B cell (primary cell): ENCODE measurements around the gene RARRES2. TPM values are rescaled to one million over a fixed set of nuclear protein-coding genes. Genes with fewer than 3 reads are reported as not detected.
"Not testable (repeated sequence)": the region's sequence is repeated elsewhere in the genome, so short reads cannot be mapped to it uniquely, and the experiment has no call there.

ENCODE experiments used
- ATAC-seq: fragments of 200-7000 bp; cut with Tn5 transposase; one replicate; pipeline ENCODE4 v1.10.0; 2021; ENCODE audit warnings: low read depth, mild to moderate bottlenecking, moderate number of reproducible peaks, moderate library complexity
- CTCF ChIA-PET: fragments of 350-600 bp; sonication (Branson Sonifier 250); formaldehyde crosslinking; loops from one replicate; lab custom pipeline; 2021; ENCODE audit warnings: antibody characterized with exemption, inconsistent platforms; lab: Charles Lee
- POLR2A ChIA-PET: fragments of 350-600 bp; sonication (Branson Sonifier 250); formaldehyde crosslinking; loops from one replicate; lab custom pipeline; 2021; ENCODE audit warnings: antibody characterized with exemption; lab: Charles Lee
- DNase-seq: peaks from one replicate; pipeline ENCODE4 v3.0.0; 2013
- H2AFZ ChIP-seq: 2 replicates; pipeline ENCODE4 v1.6.1; 2012; ENCODE audit warnings: mild to moderate bottlenecking, low read depth, low read length; ENCODE audit not compliant: insufficient read depth, poor library complexity, severe bottlenecking
- H3K27ac ChIP-seq, 2 donors: 1 replicate in 1 of 2; 2 replicates in 1 of 2; pipeline ENCODE4 v1.5.1; 2012 to 2013; ENCODE audit warnings: low read length in 2 of 2, mild to moderate bottlenecking in 2 of 2, moderate library complexity in 1 of 2
- H3K27me3 ChIP-seq, 4 experiments: fragments of 200-600 bp in 1 of 4; sonication (generic) in 1 of 4; replicated peaks in 1 of 4; 1 replicate in 2 of 4; 2 replicates in 2 of 4; pipeline versions ENCODE4 v1.6.1 to v1.7.0; 2013 to 2016; ENCODE audit warnings: low read length in 3 of 4, mild to moderate bottlenecking in 2 of 4, mixed read lengths in 1 of 4, moderate library complexity in 1 of 4; ENCODE audit not compliant: insufficient read depth in 4 of 4, control insufficient read depth in 3 of 4; ENCODE audit errors: control extremely low read depth in 1 of 4
- H3K36me3 ChIP-seq, 2 experiments: replicated peaks in 1 of 2; 1 replicate in 1 of 2; 2 replicates in 1 of 2; pipeline versions ENCODE4 v1.6.1 to v1.7.1; 2013; ENCODE audit warnings: low read length in 1 of 2; ENCODE audit not compliant: insufficient read depth in 2 of 2, control insufficient read depth in 1 of 2; ENCODE audit errors: control extremely low read depth in 1 of 2, extremely low read depth in 1 of 2
- H3K4me1 ChIP-seq, 2 donors: fragments of 200-600 bp in 1 of 2; sonication (generic) in 1 of 2; 1 replicate in 1 of 2; 2 replicates in 1 of 2; pipeline versions ENCODE4 v1.5.1 to v1.6.1; 2013 to 2017; ENCODE audit warnings: low read length in 2 of 2; ENCODE audit not compliant: control insufficient read depth in 2 of 2, insufficient read depth in 2 of 2
- H3K4me2 ChIP-seq: replicated peaks from 2 replicates; pipeline ENCODE3; 2012; ENCODE audit warnings: mild to moderate bottlenecking, low read depth, low read length; ENCODE audit not compliant: poor library complexity, severe bottlenecking
- H3K4me3 ChIP-seq, 5 experiments: fragments of 200-600 bp in 1 of 5; sonication (generic) in 1 of 5; 1 replicate in 3 of 5; 2 replicates in 2 of 5; pipeline versions ENCODE4 v1.5.1 to v1.7.0; 2011 to 2016; ENCODE audit warnings: low read length in 4 of 5, mild to moderate bottlenecking in 4 of 5, low read depth in 2 of 5, control low read depth in 1 of 5, moderate library complexity in 1 of 5; ENCODE audit not compliant: insufficient read depth in 1 of 5; ENCODE audit errors: control extremely low read depth in 1 of 5, extremely low read depth in 1 of 5
- H3K79me2 ChIP-seq: fragments of 200-600 bp; sonication (generic); one replicate; pipeline ENCODE4 v1.6.0; 2016; ENCODE audit warnings: low read length; ENCODE audit not compliant: control insufficient read depth, insufficient read depth
- H3K9ac ChIP-seq: fragments of 200-600 bp; sonication (generic); 2 replicates; pipeline ENCODE4 v1.6.1; 2017; ENCODE audit warnings: mild to moderate bottlenecking, low read length, moderate library complexity
- H3K9me3 ChIP-seq, 3 donors: one replicate each; pipeline versions ENCODE4 v1.6.1 to v1.7.1; 2013; ENCODE audit warnings: low read length in 2 of 3; ENCODE audit not compliant: control insufficient read depth in 2 of 3, insufficient read depth in 1 of 3; ENCODE audit errors: control extremely low read depth in 1 of 3
- H4K20me1 ChIP-seq: 2 replicates; pipeline ENCODE4 v1.6.0; 2012; ENCODE audit warnings: mild to moderate bottlenecking, low read length; ENCODE audit not compliant: insufficient read depth, control insufficient read depth, poor library complexity, severe bottlenecking
- H3K27ac Mint-ChIP-seq: one replicate; pipeline ENCODE4 v1.8.0; 2021; ENCODE audit warnings: mixed read lengths
- H3K27me3 Mint-ChIP-seq: one replicate; pipeline ENCODE4 v1.8.0; 2021; ENCODE audit warnings: mixed read lengths
- H3K4me1 Mint-ChIP-seq: one replicate; pipeline ENCODE4 v1.8.0; 2021; ENCODE audit warnings: mixed read lengths
- H3K4me3 Mint-ChIP-seq: one replicate; pipeline ENCODE4 v1.8.0; 2021; ENCODE audit warnings: mixed read lengths
- H3K9me3 Mint-ChIP-seq: one replicate; pipeline ENCODE4 v1.8.0; 2022; ENCODE audit warnings: mixed read lengths; ENCODE audit not compliant: insufficient read depth
- EZH2 ChIP-seq: IDR thresholded peaks from 2 replicates; pipeline ENCODE4 v1.6.1; 2012; ENCODE audit warnings: borderline replicate concordance, low read depth, mild to moderate bottlenecking, moderate library complexity, low read length; ENCODE audit not compliant: insufficient read depth, poor library complexity, severe bottlenecking
- WGBS: methylation state at CpG from one replicate; pipeline ENCODE4 v1.1.5; 2013; ENCODE audit warnings: missing lambda C conversion rate; ENCODE audit not compliant: insufficient coverage; 5-methylcytosine and 5-hydroxymethylcytosine counted together
- intact Hi-C: fragments of 100-400 bp; cut with micrococcal nuclease; formaldehyde crosslinking; loops from one replicate; pipeline ENCODE4 v1.10.0; 2022
- polyA plus RNA-seq: library from polyadenylated mRNA; depleted of rRNA; stranded (reverse); fragments of >200 nt; gene quantifications from 2 replicates; pipeline ENCODE4 v1.2.3, GENCODE V29; 2012
- total RNA-seq, 2 donors: library from RNA; stranded (reverse); fragments of 120-200 nt in 1 of 2; gene quantifications; 1 replicate in 1 of 2; 2 replicates in 1 of 2; pipeline versions ENCODE4 v1.2.3 to v1.2.4, GENCODE V29; 2013 to 2022
- TF ChIP-seq, protein P1 (sequence below): fragments of 200-600 bp; IDR thresholded peaks from one replicate; pipeline ENCODE4 v1.8.0; 2022; ENCODE audit warnings: antibody characterized with exemption, mild to moderate bottlenecking

The RARRES2 gene
- total and polyA plus RNA-seq, 2 donors (not counting 1 experiment from before 2014, with no cell fraction given) = not detected

DNA sequence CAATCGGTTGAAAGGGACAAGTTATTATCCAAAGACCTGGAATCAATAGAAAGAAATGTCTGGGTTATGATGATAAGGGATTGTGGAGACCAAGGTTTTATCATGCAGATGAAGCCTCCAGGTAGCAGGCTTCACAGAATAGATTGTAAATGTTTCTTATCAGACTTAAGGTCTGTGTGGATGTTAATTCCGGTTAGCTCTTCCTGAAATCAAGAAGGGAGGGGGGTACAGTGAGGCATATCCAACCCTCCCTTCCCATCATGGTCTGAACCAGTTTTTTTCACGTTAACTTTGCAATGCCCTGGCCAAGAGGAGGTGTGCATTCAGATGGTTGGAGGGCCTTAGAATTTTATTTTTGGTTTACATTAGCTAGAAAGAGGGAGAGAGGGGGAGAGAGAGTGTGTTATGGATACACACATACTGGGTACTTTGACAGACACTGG is 28.0 kb downstream of the RARRES2 start:
- H3K4me3 Mint-ChIP-seq = no peak overlapping the region
- H3K9me3 Mint-ChIP-seq = no peaks in the 10 kb centered on the region
- peaks cover 2% of the 10 kb centered on the region for H3K4me1 Mint-ChIP-seq
- Histone ChIP-seq H3K4me1 (no peaks in the 10 kb centered on the region), H3K4me3 (no peak overlapping the region), H3K27me3 (no peaks in the 10 kb centered on the region), H3K9me3 (no peaks in the 10 kb centered on the region), H3K9ac (no peak overlapping the region), H3K4me2 (no peak overlapping the region), H3K79me2 (peaks cover 12% of the 10 kb centered on the region), H3K27ac (no peak overlapping the region), H3K36me3 (no peaks in the 10 kb centered on the region), H2AFZ (no peak overlapping the region), H4K20me1 (no peaks in the 10 kb centered on the region)
- ChIA-PET POLR2A (no interaction called here), CTCF (no interaction called here)
- intact Hi-C loops = no loop called here
- DNase-seq (no peak), ATAC-seq (no peak)
- H3K27ac Mint-ChIP-seq = no peak overlapping the region
- no peaks in the 10 kb centered on the region for H3K27me3 Mint-ChIP-seq
- WGBS = 100% methylated on average over 1 of the region's 3 CpGs
- no peak for TF ChIP-seq EZH2
- TF ChIP-seq, protein P1, sequence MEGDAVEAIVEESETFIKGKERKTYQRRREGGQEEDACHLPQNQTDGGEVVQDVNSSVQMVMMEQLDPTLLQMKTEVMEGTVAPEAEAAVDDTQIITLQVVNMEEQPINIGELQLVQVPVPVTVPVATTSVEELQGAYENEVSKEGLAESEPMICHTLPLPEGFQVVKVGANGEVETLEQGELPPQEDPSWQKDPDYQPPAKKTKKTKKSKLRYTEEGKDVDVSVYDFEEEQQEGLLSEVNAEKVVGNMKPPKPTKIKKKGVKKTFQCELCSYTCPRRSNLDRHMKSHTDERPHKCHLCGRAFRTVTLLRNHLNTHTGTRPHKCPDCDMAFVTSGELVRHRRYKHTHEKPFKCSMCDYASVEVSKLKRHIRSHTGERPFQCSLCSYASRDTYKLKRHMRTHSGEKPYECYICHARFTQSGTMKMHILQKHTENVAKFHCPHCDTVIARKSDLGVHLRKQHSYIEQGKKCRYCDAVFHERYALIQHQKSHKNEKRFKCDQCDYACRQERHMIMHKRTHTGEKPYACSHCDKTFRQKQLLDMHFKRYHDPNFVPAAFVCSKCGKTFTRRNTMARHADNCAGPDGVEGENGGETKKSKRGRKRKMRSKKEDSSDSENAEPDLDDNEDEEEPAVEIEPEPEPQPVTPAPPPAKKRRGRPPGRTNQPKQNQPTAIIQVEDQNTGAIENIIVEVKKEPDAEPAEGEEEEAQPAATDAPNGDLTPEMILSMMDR = no peak

DNA sequence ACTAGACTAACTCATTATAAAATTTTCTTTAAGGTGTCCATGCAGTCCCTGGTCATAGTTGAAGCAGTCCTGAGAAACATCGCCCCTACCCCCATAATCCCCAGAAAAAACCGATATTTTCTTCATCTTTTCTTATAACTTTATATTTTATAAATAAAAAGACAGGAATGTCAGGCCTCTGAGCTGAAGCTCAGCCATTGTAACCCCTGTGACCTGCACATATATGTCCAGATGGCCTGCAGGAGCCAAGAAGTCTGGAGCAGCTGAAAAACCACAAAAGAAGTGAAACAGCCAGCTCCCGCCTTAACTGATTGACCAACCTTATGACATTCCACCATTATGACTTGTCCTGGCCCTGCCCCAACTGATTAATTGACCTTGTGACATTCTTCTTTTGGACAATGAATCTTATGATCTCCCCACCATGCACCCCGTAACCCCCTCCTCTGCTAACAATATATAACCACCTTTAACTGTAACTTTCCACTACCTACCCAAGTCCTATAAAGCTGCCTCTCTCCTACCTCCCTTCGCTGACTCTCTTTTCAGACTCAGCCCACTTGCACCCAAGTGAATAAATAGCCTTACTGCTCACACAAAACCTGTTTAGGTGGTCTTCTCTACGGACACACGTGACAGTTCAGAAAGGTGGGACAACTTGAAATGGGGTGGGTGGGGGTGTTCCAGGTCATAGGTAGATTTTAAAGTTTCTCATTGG is 28.6 kb downstream of the RARRES2 start:
- H3K27me3 ChIP-seq, CTCF ChIA-PET, H3K27ac Mint-ChIP-seq, H3K27ac ChIP-seq, H3K4me3 Mint-ChIP-seq, H3K9ac ChIP-seq, intact Hi-C loops, H3K9me3 ChIP-seq, H3K27me3 Mint-ChIP-seq, ATAC-seq, POLR2A ChIA-PET, H2AFZ ChIP-seq, H3K36me3 ChIP-seq, H3K4me1 ChIP-seq, H3K9me3 Mint-ChIP-seq, H3K4me1 Mint-ChIP-seq, DNase-seq, H3K4me2 ChIP-seq, H4K20me1 ChIP-seq, H3K4me3 ChIP-seq: not testable (repeated sequence)
- H3K79me2 ChIP-seq = peaks cover 12% of the 10 kb centered on the region
- WGBS = 82% methylated on average over 2 of the region's 7 CpGs
